Muscle layer of duodenum (tissue), 2 donors: ENCODE results near the gene DIP2C.

Experiments
- H3K27ac ChIP-seq: one replicate; pipeline ENCODE4 v1.7.0; 2013; ENCODE audit warnings: mild to moderate bottlenecking, low read length
- H3K27me3 ChIP-seq: one replicate; pipeline ENCODE4 v1.7.0; 2013; ENCODE audit warnings: low read depth, mild to moderate bottlenecking, control low read depth, low read length
- H3K36me3 ChIP-seq, 2 donors: one replicate each; pipeline ENCODE4 v1.7.0; 2013; ENCODE audit warnings: low read length in 2 of 2, control low read depth in 1 of 2, mild to moderate bottlenecking in 1 of 2; ENCODE audit not compliant: insufficient read depth in 2 of 2, control insufficient read depth in 1 of 2
- H3K4me1 ChIP-seq, 2 donors: one replicate each; pipeline ENCODE4 v1.7.0; 2013; ENCODE audit warnings: low read length in 2 of 2, mild to moderate bottlenecking in 2 of 2, control low read depth in 1 of 2, moderate library complexity in 1 of 2; ENCODE audit not compliant: insufficient read depth in 2 of 2, control insufficient read depth in 1 of 2
- H3K4me3 ChIP-seq, 2 donors: one replicate each; pipeline ENCODE4 v1.7.0; 2013; ENCODE audit warnings: low read length in 2 of 2, low read depth in 1 of 2, mild to moderate bottlenecking in 1 of 2
- H3K9me3 ChIP-seq, 2 donors: one replicate each; pipeline ENCODE4 v1.7.0; 2013; ENCODE audit warnings: low read length in 2 of 2, control low read depth in 1 of 2, mild to moderate bottlenecking in 1 of 2; ENCODE audit not compliant: control insufficient read depth in 1 of 2
- donor health status: healthy.

The DIP2C gene

DNA sequence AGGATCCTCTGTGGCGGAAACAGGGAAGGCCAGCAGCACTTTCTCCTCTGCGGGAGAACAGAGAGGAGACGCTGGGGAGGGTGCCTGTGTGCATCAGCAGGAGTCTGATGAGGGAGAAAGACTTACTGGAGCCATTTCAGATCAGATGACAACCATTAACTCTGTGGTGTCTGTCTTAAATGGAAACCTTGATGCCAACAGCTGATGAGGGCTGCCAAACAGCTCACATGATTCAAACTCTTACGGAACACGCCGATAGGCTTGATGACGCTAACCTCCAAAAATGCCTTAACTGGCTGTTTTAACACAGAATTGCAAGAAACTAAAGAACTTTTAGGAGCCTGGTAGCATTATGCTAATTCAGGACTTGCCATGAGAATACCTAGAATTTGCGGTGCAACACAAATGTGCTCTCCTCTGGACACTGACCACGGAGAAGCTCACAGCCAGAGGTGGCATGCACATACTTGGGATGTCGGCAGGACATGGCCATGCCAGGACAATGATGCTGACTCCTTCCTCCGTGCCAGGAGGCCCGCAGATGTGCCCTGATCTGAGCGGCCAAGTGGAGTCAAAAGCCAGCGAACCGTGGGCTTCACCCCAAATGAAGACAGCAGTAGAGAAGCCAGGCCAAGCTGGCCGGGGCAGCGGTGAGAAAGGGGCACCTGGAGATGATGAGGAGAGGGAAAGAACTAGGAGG is 399.3 kb downstream of the DIP2C start:
- Histone ChIP-seq H3K4me1 (no peaks in the 10 kb centered on the region), H3K27me3 (no peaks in the 10 kb centered on the region), H3K9me3 (no peaks in the 10 kb centered on the region), H3K4me3 (no peak overlapping the region), H3K27ac (no peak overlapping the region), H3K36me3 (peaks cover 28 to 57% of the 10 kb centered on the region in 2 donors)

DNA sequence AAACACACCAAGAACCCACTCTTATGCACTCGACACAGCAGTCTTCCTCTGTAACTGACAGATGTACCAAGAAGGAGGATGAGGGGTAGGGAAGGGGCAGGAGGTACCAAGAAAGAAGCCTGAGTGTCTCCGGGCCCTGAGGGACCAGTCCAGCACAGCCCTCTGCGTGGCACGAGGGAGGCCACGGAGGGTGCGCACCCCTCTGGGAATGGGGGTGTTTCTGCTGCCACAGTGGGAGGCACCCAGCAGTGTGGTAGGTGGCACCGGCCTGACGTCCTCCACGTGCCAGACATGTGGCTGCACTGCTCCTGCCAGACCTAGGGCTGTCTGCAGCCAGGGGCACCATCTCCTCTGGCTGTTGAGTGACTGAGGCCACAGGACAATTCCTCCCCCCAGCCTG is 399.9 kb downstream of the DIP2C start:
- Histone ChIP-seq H3K36me3 (peaks cover 28 to 61% of the 10 kb centered on the region in 2 donors), H3K27me3 (no peaks in the 10 kb centered on the region), H3K9me3 (no peaks in the 10 kb centered on the region), H3K4me1 (no peaks in the 10 kb centered on the region), H3K4me3 (no peak overlapping the region), H3K27ac (no peak overlapping the region)

DNA sequence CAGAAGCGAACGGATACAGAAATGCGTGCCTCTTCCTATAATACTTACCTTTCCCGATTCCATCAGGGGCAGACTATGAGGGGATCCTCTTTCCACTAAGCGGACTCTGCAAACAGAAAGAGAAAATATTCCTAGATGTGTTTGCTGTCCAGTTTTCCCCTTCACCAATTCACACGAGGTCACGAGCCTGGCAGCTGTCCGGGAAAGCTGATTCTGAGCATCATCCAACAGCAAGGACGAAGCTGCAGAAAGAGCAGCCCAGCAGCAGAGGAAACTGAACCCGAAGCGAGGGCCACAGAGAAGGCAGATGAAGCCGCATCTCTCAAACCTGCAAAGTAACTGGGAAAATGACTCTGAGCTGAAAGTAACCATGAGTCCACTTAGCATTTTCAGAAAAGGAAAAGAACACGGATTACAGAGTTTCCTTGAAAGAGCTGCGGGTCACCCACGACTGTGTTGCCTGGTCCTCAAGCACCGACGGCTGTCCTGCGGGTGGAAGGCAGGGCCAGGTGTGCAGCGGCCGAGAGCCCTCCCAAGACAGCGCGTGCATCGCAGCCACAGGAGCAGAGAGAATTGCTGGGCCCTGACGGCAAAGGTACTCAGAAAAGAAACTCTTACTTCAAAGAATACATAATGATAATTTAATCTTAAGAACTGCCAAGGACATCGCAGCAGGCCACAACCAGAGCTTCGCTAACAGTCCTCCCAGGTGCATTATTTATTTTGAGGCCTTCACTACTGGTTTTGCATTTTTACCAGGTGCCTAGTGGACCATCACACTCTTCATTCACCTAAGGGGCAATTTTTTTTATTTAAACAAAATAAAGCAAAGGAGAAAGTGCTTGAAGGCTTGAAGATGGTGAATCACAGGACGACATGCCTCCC is 400.9 kb downstream of the DIP2C start:
- Histone ChIP-seq H3K9me3 (no peaks in the 10 kb centered on the region), H3K4me3 (no peak overlapping the region), H3K27ac (no peak overlapping the region), H3K4me1 (no peaks in the 10 kb centered on the region), H3K36me3 (peaks cover 37 to 61% of the 10 kb centered on the region in 2 donors), H3K27me3 (no peaks in the 10 kb centered on the region)

DNA sequence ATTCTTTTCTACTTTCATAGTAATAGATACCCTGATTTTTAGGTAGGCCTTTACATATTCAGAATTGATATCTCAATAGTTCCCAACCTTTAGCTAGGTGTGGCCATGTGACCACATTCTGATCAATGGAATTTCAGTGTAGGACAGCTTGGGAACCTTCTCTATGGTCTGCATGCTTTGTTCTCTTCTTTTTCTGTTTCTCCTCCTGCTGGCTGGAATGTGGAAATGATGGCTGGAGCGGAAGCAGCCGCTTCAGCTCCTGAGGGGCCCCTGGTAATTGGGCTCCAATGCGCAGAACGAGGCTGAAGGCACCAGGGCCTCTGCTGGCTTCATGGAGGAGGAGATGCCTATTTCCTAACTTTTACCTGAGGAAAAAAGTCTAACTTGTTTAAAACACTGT is 401.7 kb downstream of the DIP2C start:
- Histone ChIP-seq H3K27me3 (no peaks in the 10 kb centered on the region), H3K4me1 (no peaks in the 10 kb centered on the region), H3K36me3 (peaks cover 45 to 66% of the 10 kb centered on the region in 2 donors), H3K27ac (no peak overlapping the region), H3K4me3 (no peak overlapping the region), H3K9me3 (no peaks in the 10 kb centered on the region)

DNA sequence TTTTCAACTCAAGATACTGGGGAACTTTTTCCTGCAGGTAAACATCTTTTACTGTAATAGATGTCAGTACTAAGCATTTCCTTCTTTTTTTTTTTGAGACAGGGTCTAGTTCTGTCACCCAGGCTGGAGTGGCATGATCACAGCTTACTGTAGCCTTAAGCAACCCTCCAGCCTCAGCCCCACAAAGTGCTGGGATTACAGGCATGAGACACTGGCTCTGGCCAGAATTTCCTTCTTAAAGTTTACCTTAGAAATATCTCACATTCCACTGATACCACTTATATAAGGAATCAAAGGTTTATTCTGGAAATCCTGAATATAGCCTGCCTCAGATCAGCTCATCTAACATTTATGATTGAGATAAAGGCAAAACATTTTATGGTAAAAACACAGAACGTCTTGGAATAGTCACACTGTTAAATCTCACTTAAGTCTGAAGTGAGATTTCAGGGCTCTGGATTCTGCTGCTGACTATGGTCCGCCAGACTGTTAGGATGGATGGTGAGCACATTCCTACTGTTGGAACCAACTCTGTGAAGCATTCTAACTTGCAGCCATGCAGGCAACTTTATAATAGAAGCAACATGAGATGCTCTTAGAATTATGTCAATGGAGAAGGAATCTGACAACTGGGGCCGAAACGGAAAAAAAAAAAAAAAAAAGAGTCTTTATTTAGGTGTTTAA is 402.3 kb downstream of the DIP2C start:
- peaks cover 44 to 66% of the 10 kb centered on the region in 2 donors for H3K36me3 ChIP-seq
- no peaks in the 10 kb centered on the region for H3K27me3 ChIP-seq
- no peaks in the 10 kb centered on the region for H3K9me3 ChIP-seq
- no peak overlapping the region for H3K4me3 ChIP-seq
- H3K4me1 ChIP-seq = no peaks in the 10 kb centered on the region
- no peak overlapping the region for H3K27ac ChIP-seq

DNA sequence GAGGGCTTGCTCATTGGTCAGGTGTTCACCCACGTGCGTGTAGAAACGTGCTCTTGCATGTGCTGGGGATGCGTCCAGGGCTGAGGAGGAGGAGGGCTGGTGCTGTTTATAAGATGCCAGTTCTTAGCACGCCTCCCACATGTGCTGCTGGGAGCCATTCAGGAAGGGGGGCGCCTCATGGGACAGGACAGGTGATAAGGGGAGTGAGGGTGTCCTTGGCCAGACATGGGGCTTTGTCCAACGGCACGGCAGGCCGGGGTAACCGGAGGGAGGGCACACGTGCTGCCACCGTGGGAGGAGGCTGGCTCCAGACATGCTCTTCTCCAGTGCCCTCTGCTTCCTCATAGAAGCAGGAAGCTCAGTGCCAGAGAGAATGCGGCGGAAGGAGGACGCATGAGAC is 404.3 kb downstream of the DIP2C start:
- H3K4me3 ChIP-seq = no peak overlapping the region
- no peaks in the 10 kb centered on the region for H3K9me3 ChIP-seq
- peaks cover 26 to 67% of the 10 kb centered on the region in 2 donors for H3K36me3 ChIP-seq
- no peak overlapping the region for H3K27ac ChIP-seq
- H3K4me1 ChIP-seq = no peaks in the 10 kb centered on the region
- no peaks in the 10 kb centered on the region for H3K27me3 ChIP-seq

DNA sequence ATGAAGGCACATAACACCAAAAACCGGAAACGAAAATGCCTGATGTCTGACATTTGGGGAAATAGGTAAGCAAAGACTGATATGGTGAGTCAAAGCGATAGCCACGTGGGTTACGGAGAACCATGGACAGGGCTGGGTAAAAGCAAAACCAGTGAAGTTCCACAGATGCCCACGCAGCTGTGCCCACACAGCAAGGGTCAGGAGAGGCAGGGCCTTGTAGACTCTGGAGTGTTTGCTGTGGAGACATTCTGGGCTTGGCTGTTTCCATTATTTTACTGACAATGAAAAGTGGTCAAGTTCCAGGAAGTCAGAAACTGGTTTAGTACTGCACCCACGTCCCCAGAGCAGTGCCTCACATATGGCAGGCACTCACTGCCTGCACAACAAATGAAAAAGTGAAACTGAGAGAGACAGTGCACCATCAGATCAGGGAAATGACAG is 405.5 kb downstream of the DIP2C start:
- Histone ChIP-seq H3K27me3 (no peaks in the 10 kb centered on the region), H3K27ac (no peak overlapping the region), H3K36me3 (peaks cover 34 to 67% of the 10 kb centered on the region in 2 donors), H3K4me3 (no peak overlapping the region), H3K9me3 (no peaks in the 10 kb centered on the region), H3K4me1 (no peaks in the 10 kb centered on the region)

DNA sequence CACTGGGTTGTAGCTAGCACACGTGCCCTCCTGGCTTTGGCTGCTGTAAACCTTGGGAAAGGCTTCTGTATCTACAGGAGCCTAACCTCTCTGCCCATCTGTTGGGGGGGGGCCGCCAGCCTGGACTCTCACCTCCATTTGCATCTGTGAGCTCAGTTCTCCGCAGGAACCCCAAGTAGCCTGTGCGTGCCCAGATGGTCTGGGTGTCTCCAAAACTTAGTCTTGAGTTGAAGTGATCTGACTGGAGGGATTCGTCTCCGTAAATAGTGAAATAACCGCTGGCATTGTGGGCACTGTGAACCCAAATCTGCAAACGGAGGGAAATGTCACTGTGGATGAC is 406.4 kb downstream of the DIP2C start:
- Histone ChIP-seq H3K36me3 (peaks cover 40 to 67% of the 10 kb centered on the region in 2 donors), H3K9me3 (no peaks in the 10 kb centered on the region), H3K4me1 (no peaks in the 10 kb centered on the region), H3K27me3 (no peaks in the 10 kb centered on the region), H3K4me3 (no peak overlapping the region), H3K27ac (no peak overlapping the region)

DNA sequence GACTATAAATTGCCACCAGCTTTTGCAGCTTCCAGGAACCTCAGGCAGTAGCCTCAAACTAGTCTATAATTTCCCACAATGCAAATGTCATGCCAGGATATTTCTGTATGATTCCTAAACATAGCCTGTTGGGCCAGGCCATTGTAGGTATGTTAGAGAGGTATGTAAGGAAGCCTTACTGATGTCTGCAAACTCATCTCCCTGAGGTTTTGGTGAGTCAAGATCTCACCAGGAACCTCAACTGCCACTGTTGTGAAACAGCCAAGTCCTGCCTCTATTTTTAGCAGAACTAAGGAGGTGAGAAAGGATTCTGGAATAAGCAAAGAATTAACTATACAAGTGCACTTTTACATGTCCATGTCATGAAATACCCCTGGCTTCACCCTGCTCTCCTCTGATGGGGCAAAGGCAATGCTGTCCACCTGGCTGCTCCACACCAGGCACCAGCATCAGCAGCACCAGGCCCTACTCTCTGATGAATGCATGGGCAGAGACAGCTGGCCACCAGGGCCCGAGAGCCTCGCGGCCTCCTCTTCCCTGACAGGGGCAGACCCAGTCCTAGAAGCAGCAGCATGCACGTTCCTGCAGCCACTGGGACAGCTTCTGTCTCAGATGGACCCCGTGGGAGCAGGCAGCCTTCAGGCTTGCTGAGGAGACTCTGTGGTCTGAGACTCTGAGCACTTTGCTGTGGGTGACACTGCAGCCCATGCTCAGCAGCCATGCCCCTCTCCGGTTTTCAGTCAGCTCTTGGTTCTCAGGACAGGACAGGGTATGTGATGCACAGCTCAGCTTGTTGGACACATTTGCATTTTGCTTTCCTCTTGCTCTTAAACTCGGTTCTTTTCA is 407.0 kb downstream of the DIP2C start:
- Histone ChIP-seq H3K9me3 (no peaks in the 10 kb centered on the region), H3K4me1 (no peaks in the 10 kb centered on the region), H3K27ac (no peak overlapping the region), H3K4me3 (no peak overlapping the region), H3K27me3 (no peaks in the 10 kb centered on the region), H3K36me3 (peaks cover 43 to 67% of the 10 kb centered on the region in 2 donors)

DNA sequence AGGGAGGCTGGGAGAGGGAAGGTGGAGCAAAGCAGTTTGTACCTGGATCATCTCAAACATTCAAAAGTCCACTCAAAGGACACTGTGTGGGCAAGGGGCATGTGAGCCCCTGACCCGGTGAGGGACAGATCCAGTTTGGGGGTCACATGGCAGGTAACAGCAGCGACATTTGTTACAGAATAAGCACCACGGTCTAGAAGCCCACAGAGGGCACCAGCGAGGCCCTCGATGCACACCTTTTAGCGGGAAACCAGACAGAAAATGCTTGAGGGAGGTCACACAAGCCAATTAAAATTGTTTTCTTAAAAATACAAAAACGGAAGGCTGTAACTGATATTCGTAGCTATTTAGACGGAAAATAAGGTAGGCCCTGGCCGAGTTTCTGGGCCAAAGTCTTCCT is 409.8 kb downstream of the DIP2C start:
- Histone ChIP-seq H3K27ac (no peak overlapping the region), H3K4me3 (no peak overlapping the region), H3K27me3 (no peaks in the 10 kb centered on the region), H3K36me3 (peaks cover 43 to 66% of the 10 kb centered on the region in 2 donors), H3K9me3 (no peaks in the 10 kb centered on the region), H3K4me1 (no peaks in the 10 kb centered on the region)
